Measurements from ENCODE around the gene MALAT1. TPM values are rescaled to one million over a fixed set of nuclear protein-coding genes. Genes with fewer than 3 reads are reported as not detected.
"Not testable (repeated sequence)": the region's sequence is repeated elsewhere in the genome, so short reads cannot be mapped to it uniquely, and the experiment has no call there.

MALAT1 gene
- total and polyA plus RNA-seq, 2 of the 8 experiments (the other 6 are each of a cell fraction or from before 2014, with no cell fraction given), result 115 to 984 TPM

DNA sequence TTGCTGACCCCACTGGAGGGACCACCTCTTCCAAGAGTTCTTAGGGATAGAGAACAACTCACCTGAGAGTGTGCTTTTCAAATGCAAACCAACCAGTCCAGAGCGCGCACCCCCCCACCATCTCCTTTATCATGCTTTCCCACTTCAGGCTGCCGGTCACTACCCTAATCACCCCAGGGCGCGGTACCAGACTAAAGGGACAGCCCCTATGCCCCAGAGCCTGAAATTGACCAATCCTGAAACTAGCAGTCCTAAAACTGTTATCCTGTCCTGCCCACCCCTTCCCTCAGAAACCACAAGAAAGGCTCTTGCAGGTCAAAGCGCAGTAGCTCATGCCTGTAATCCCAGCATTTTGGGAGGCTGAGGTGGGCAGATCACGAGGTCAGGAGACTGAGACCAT, 39.3 kb upstream of the MALAT1 start (continued):
- TF ChIP-seq RNF2 (IDR thresholded peaks at IDR 0.05; ENCODE audit: borderline replicate concordance, low read depth, low read length, missing control alignments, poor library complexity, severe bottlenecking) (no peak), EP300 (IDR thresholded peaks at IDR 0.05; ENCODE audit: borderline replicate concordance in 1 of 2, low read depth in 2 of 2, low read length in 2 of 2) (peak in 1 of 2 experiments; percentile 74; a peak in 1 of 3 replicates), EGR1 (IDR thresholded peaks at IDR 0.05; ENCODE audit: borderline replicate concordance, low read depth, low read length) (peak; percentile 62)
- TF ChIP-seq, protein P1, sequence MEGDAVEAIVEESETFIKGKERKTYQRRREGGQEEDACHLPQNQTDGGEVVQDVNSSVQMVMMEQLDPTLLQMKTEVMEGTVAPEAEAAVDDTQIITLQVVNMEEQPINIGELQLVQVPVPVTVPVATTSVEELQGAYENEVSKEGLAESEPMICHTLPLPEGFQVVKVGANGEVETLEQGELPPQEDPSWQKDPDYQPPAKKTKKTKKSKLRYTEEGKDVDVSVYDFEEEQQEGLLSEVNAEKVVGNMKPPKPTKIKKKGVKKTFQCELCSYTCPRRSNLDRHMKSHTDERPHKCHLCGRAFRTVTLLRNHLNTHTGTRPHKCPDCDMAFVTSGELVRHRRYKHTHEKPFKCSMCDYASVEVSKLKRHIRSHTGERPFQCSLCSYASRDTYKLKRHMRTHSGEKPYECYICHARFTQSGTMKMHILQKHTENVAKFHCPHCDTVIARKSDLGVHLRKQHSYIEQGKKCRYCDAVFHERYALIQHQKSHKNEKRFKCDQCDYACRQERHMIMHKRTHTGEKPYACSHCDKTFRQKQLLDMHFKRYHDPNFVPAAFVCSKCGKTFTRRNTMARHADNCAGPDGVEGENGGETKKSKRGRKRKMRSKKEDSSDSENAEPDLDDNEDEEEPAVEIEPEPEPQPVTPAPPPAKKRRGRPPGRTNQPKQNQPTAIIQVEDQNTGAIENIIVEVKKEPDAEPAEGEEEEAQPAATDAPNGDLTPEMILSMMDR (IDR thresholded peaks at IDR 0.05; ENCODE audit: control extremely low read depth in 1 of 3, insufficient read depth in 1 of 3, low read depth in 1 of 3, low read length in 3 of 3), result no peak

DNA sequence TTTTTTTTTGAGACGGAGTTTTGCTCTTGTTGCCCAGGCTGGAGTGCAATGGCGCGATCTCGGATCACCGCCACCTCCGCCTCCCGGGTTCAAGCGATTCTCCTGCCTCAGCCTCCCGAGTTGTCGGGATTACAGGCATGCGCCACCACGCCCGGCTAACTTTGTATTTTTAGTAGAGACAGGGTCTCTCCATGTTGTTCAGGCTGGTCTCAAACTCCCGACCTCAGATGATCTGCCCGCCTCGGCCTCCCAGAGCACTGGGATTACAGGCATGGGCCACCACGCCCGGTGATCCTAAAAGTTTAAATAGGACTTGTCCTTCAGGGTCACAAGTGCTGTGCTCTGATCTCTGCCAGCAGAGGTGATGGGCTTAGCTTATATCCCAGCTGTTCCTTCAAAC, 33.4 kb upstream of the MALAT1 start:
- 96% methylated on average over 17 of the region's 18 CpGs; no CpG with 5 or more reads in 1 of the 2 experiments for WGBS, 2 experiments (ENCODE audit: extremely low coverage in 1 of 2, insufficient coverage in 1 of 2, insufficient read length in 1 of 2, insufficient replicate concordance in 2 of 2, low coverage in 1 of 2, low lambda C conversion rate in 2 of 2, missing lambda C conversion rate in 1 of 2)
- H3K4me1 ChIP-seq (replicated peaks in 1 of 4; ENCODE audit: control insufficient read depth in 3 of 4, insufficient read depth in 4 of 4, low read length in 3 of 4); FAIRE-seq: not testable (repeated sequence)

More for the DNA sequence above, 33.4 kb upstream of the MALAT1 start:
- ChIA-PET POLR2A (ENCODE audit: partially characterized antibody) (interaction anchor here (0.6 to 26.0 kb wide), 4 partner anchors 21 to 46 kb away, joined by 3 to 1447 read pairs (median 8); partner anchors contain the start of gene MALAT1), CTCF (ENCODE audit: partially characterized antibody) (interaction anchor here (0.7 to 26.0 kb wide), 10 partner anchors 10 to 373 kb away, joined by 3 to 809 read pairs (median 4); partner anchors contain the start of genes MALAT1 and NEAT1)
- not testable (repeated sequence) for H3K18ac ChIP-seq (ENCODE audit: extremely low read depth, low read length); H3K56ac ChIP-seq (replicated peaks; ENCODE audit: insufficient read length, low read depth, low read length); H2BK5ac ChIP-seq (ENCODE audit: low read depth, low read length); DNase-seq (ENCODE audit: low read depth in 1 of 2, low spot score in 2 of 2); H4K20me1 ChIP-seq (replicated peaks in 1 of 2; ENCODE audit: control insufficient read depth in 1 of 2, insufficient read depth in 2 of 2, low read length in 2 of 2); H3K9me3 ChIP-seq (ENCODE audit: insufficient read depth in 2 of 2, low read depth in 1 of 2, low read length in 1 of 2); H4K91ac ChIP-seq (replicated peaks; ENCODE audit: insufficient read length, low read length); H3K4ac ChIP-seq (replicated peaks; ENCODE audit: insufficient read length, low read depth, low read length); H2AK5ac ChIP-seq (ENCODE audit: low read depth, low read length); H3K79me2 ChIP-seq (ENCODE audit: control insufficient read depth in 1 of 2, insufficient read depth in 2 of 2, low read length in 2 of 2); H3K23ac ChIP-seq (ENCODE audit: insufficient read length); H2BK120ac ChIP-seq (replicated peaks; ENCODE audit: low read depth, low read length); H3K23me2 ChIP-seq (ENCODE audit: low read depth, low read length); H3K4me3 ChIP-seq (ENCODE audit: extremely low read depth in 1 of 4, insufficient read depth in 2 of 4, low read depth in 3 of 4, low read length in 4 of 4); H3K9ac ChIP-seq (replicated peaks in 1 of 4; ENCODE audit: extremely low read depth in 1 of 4, low read depth in 3 of 4, low read length in 3 of 4); H3K14ac ChIP-seq (ENCODE audit: insufficient read length); H3K27ac ChIP-seq (ENCODE audit: low read depth, low read length); H2BK12ac ChIP-seq (ENCODE audit: low read depth, low read length); H4K5ac ChIP-seq (ENCODE audit: insufficient read length, low read depth, low read length); H2BK15ac ChIP-seq (ENCODE audit: low read length); H2AFZ ChIP-seq (ENCODE audit: low read length); H3K79me1 ChIP-seq (ENCODE audit: low read depth, low read length); H4K8ac ChIP-seq (ENCODE audit: extremely low read depth, insufficient read depth, low read length); H3K4me2 ChIP-seq (ENCODE audit: insufficient read depth in 1 of 2, low read depth in 2 of 2, low read length in 2 of 2); H3K36me3 ChIP-seq (ENCODE audit: control insufficient read depth in 2 of 4, insufficient read depth in 4 of 4, low read length in 3 of 4); H2BK20ac ChIP-seq (ENCODE audit: low read length)
- peaks cover 4 to 30% (median 21%) of the 10 kb centered on the region in 4 experiments for H3K27me3 ChIP-seq (replicated peaks in 1 of 4; ENCODE audit: control insufficient read depth in 3 of 4, extremely low read depth in 1 of 4, insufficient read depth in 3 of 4, low read length in 3 of 4)
